Endothelial cell of umbilical vein (primary cell): Measurements from ENCODE around the gene RNF183. TPM values are rescaled to one million over a fixed set of nuclear protein-coding genes. Genes with fewer than 3 reads are reported as not detected.

Experiments
- Bru-seq: library from RNA; stranded (reverse); fragments of 400-500 nt; gene quantifications from one replicate; lab custom pipeline; 2021; lab: Mats Ljungman, UMichigan
- BruChase-seq, 2 experiments: library from RNA; stranded (reverse); fragments of 400-500 nt; gene quantifications; one replicate each; lab custom pipeline; 2021; lab: Mats Ljungman, UMichigan
- BruUV-seq: library from RNA; stranded (reverse); fragments of 400-500 nt; replicated peaks from 2 replicates; lab custom pipeline; 2021; lab: Mats Ljungman, UMichigan
- CTCF ChIA-PET: fragments of 300-600, 350-600 bp; sonication (Branson Sonifier 250); formaldehyde crosslinking; loops from one replicate; lab custom pipeline; 2021; ENCODE audit warnings: antibody characterized with exemption, inconsistent platforms; lab: Charles Lee
- POLR2A ChIA-PET: fragments of 300-600, 350-600 bp; sonication (Branson Sonifier 250); formaldehyde crosslinking; loops from one replicate; lab custom pipeline; 2021; ENCODE audit warnings: antibody characterized with exemption, inconsistent platforms; lab: Charles Lee
- DNase-seq: peaks from one replicate; pipeline ENCODE4 v3.0.0-alpha.2; 2011; ENCODE audit warnings: low read depth, low spot score
- FAIRE-seq: peaks from 2 replicates; lab custom pipeline; 2011; peaks lifted over from hg19 to GRCh38; lab: Jason Lieb, UNC
- H2AFZ ChIP-seq: 2 replicates; pipeline ENCODE4 v1.6.0; 2012; ENCODE audit warnings: low read depth, low read length, control low read depth, inconsistent platforms
- H3K27ac ChIP-seq: 2 replicates; pipeline ENCODE4 v1.5.1; 2011; ENCODE audit warnings: low read depth, mild to moderate bottlenecking, control low read depth, low read length, moderate library complexity; ENCODE audit not compliant: insufficient read depth
- H3K27me3 ChIP-seq, 2 experiments: 2 replicates each; pipeline versions ENCODE4 v1.6.0 to v1.6.1; 2011; ENCODE audit warnings: low read length in 2 of 2, mixed read lengths in 1 of 2; ENCODE audit not compliant: control insufficient read depth in 2 of 2, insufficient read depth in 2 of 2
- H3K36me3 ChIP-seq, 2 experiments: 2 replicates in 1 of 2; 3 replicates in 1 of 2; pipeline ENCODE4 v1.5.1; 2011; ENCODE audit warnings: low read length in 2 of 2, mild to moderate bottlenecking in 1 of 2, moderate library complexity in 1 of 2; ENCODE audit not compliant: control insufficient read depth in 2 of 2, insufficient read depth in 2 of 2; ENCODE audit errors: extremely low read depth in 1 of 2
- H3K4me1 ChIP-seq: 3 replicates; pipeline ENCODE4 v1.5.1; 2011; ENCODE audit warnings: mild to moderate bottlenecking, low read length; ENCODE audit not compliant: control insufficient read depth, insufficient read depth; ENCODE audit errors: extremely low read depth
- H3K4me2 ChIP-seq: 2 replicates; pipeline ENCODE4 v1.6.1; 2011; ENCODE audit warnings: low read length, control low read depth, mixed read lengths; ENCODE audit not compliant: insufficient read depth
- H3K4me3 ChIP-seq, 3 experiments: fragments of 200-600 bp in 1 of 3; sonication (generic), shearing (Covaris generic) in 1 of 3; replicated peaks in 1 of 3; 2 replicates each; pipeline ENCODE4 v1.5.1; 2011 to 2016; ENCODE audit warnings: control low read depth in 3 of 3, low read length in 3 of 3, mild to moderate bottlenecking in 2 of 3, inconsistent platforms in 1 of 3, low read depth in 1 of 3, moderate library complexity in 1 of 3; ENCODE audit not compliant: insufficient read depth in 1 of 3
- H3K79me2 ChIP-seq: 2 replicates; pipeline ENCODE4 v1.6.0; 2012; ENCODE audit warnings: low read length, inconsistent platforms; ENCODE audit not compliant: control insufficient read depth, insufficient read depth
- H3K9ac ChIP-seq: replicated peaks from 2 replicates; pipeline ENCODE3; 2011; ENCODE audit warnings: low read length, control low read depth; ENCODE audit not compliant: insufficient read depth; ENCODE audit errors: extremely low read depth
- H3K9me1 ChIP-seq: replicated peaks from 3 replicates; pipeline ENCODE4 v1.6.0; 2011; ENCODE audit warnings: mild to moderate bottlenecking, low read length; ENCODE audit not compliant: control insufficient read depth, insufficient read depth; ENCODE audit errors: extremely low read depth
- H3K9me3 ChIP-seq: replicated peaks from 2 replicates; pipeline ENCODE4 v1.5.1; 2012; ENCODE audit warnings: low read length, inconsistent platforms; ENCODE audit not compliant: control insufficient read depth, insufficient read depth
- H4K20me1 ChIP-seq: replicated peaks from 2 replicates; pipeline ENCODE3; 2011; ENCODE audit warnings: mild to moderate bottlenecking, low read length; ENCODE audit not compliant: control insufficient read depth, insufficient read depth; ENCODE audit errors: extremely low read depth
- CTCF ChIP-seq, 2 donors: IDR thresholded peaks; 1 replicate in 1 of 2; 2 replicates in 1 of 2; pipeline ENCODE4 v1.5.1; 2011; ENCODE audit warnings: low read length in 2 of 2, mild to moderate bottlenecking in 2 of 2, moderate library complexity in 2 of 2, control low read depth in 1 of 2, inconsistent platforms in 1 of 2, low read depth in 1 of 2; ENCODE audit not compliant: insufficient read depth in 1 of 2; ENCODE audit errors: extremely low read depth in 1 of 2
- EZH2 ChIP-seq: IDR thresholded peaks from 2 replicates; pipeline ENCODE4 v1.6.1; 2012; ENCODE audit warnings: borderline replicate concordance, low read depth, mild to moderate bottlenecking, moderate library complexity, low read length, inconsistent platforms; ENCODE audit not compliant: severe bottlenecking
- FOS ChIP-seq: IDR thresholded peaks from 2 replicates; pipeline ENCODE4 v1.6.1; 2011; ENCODE audit warnings: mild to moderate bottlenecking, low read length, moderate library complexity, borderline replicate concordance; ENCODE audit not compliant: insufficient read depth
- GATA2 ChIP-seq: IDR thresholded peaks from 2 replicates; pipeline ENCODE4 v1.7.0; 2011; ENCODE audit warnings: low read depth, mild to moderate bottlenecking, moderate library complexity, mixed read lengths, low read length; ENCODE audit not compliant: insufficient read length, insufficient read depth
- JUN ChIP-seq: IDR thresholded peaks from 2 replicates; pipeline ENCODE4 v1.6.1; 2011; ENCODE audit warnings: borderline replicate concordance, low read depth; ENCODE audit not compliant: insufficient read length, insufficient read depth
- MAX ChIP-seq: IDR thresholded peaks from 2 replicates; pipeline ENCODE4 v1.6.1; 2011; ENCODE audit not compliant: insufficient read depth, insufficient read length
- MYC ChIP-seq: IDR thresholded peaks from one replicate; pipeline ENCODE4 v1.6.1; 2011; ENCODE audit warnings: mild to moderate bottlenecking, low read depth, low read length
- POLR2A ChIP-seq: IDR thresholded peaks from 2 replicates; pipeline ENCODE4 v1.6.1; 2012; ENCODE audit warnings: low read depth, mild to moderate bottlenecking, control low read depth, low read length
- POLR2AphosphoS5 ChIP-seq: IDR thresholded peaks from 2 replicates; pipeline ENCODE4 v1.6.1; 2012; ENCODE audit warnings: low read depth, mild to moderate bottlenecking, control low read depth, low read length, moderate library complexity; ENCODE audit not compliant: insufficient read depth
- dilution Hi-C: fragments of 300-500 bp; cut with MboI; formaldehyde crosslinking; loops from one replicate; pipeline ENCODE4 v1.15.0; 2019; ENCODE audit warnings: low sequenced_read_pairs; ENCODE audit not compliant: extremely low pct_ligation_motif_present
- intact Hi-C: fragments of 100-400 bp; cut with micrococcal nuclease; formaldehyde crosslinking; loops from one replicate; pipeline ENCODE4 v1.10.0; 2022
- long read RNA-seq: library from polyadenylated mRNA; stranded (forward); transcript quantifications from one replicate; pipeline ENCODE4 v2.0.0, GENCODE V29; 2021
- polyA minus RNA-seq, 3 experiments: library from RNA; depleted of rRNA, polyadenylated mRNA; stranded (reverse); fragments of >200 nt; gene quantifications; 1 replicate in 1 of 3; 2 replicates in 2 of 3; pipeline ENCODE4 v1.2.3, GENCODE V29; 2011
- polyA plus RNA-seq, 4 experiments: library from polyadenylated mRNA; depleted of rRNA in 3 of 4; stranded (reverse) in 3 of 4; unstranded in 1 of 4; fragments of >200 nt; gene quantifications; 2 replicates each; pipeline versions ENCODE4 v1.2.1 to v1.2.3, GENCODE V29; 2011 to 2012; ENCODE audit warnings: missing spikeins in 1 of 4
- total RNA-seq: library from RNA; stranded (reverse); gene quantifications from 2 replicates; pipeline ENCODE4 v1.2.3, GENCODE V29; 2021

Gene RNF183
- not detected in 2 replicates for total RNA-seq
- polyA plus RNA-seq = not detected in 2 replicates
- not detected in 2 replicates for polyA plus RNA-seq (2011; cell fraction: cytosol; rRNA removed)
- polyA plus RNA-seq (2011; cell fraction: nucleus; rRNA removed) = 0.29 and 0.37 TPM in 2 replicates
- not detected in 2 replicates for polyA plus RNA-seq (2012)
- 0.11 TPM in 1 of 2 replicates, not detected in the other for polyA minus RNA-seq
- polyA minus RNA-seq (2011; cell fraction: cytosol; rRNA and poly(A)+ RNA removed) = not detected
- polyA minus RNA-seq (2011; cell fraction: nucleus; rRNA and poly(A)+ RNA removed) = not detected in 2 replicates
- Bru-seq, nascent RNA = percentile 10 among the genes with signal in this experiment
- BruChase-seq, experiment 1, labeled RNA remaining after a 6-hour chase = not detected
- not detected for BruChase-seq, experiment 2, labeled RNA remaining after a 2-hour chase
- long read RNA-seq = 0 reads

- no peak within 1 kb of the TSS for H3K4me2 ChIP-seq
- H3K27me3 ChIP-seq = peaks cover 3 to 8% of the 10 kb centered on the region in 2 experiments
- H3K36me3 ChIP-seq = no peaks in the 10 kb centered on the region
- TF ChIP-seq MYC (no peak), EZH2 (no peak), CTCF (IDR thresholded peaks at IDR 0.05; ENCODE audit: extremely low read depth in 1 of 2, insufficient read depth in 1 of 2, low read depth in 1 of 2, low read length in 2 of 2) (no peak), MAX (no peak), POLR2A (no peak), POLR2AphosphoS5 (no peak), GATA2 (no peak), FOS (no peak), JUN (no peak)
- CTCF ChIA-PET = no interaction called here
- POLR2A ChIA-PET = no interaction called here
- DNase-seq = no peak
- H3K4me3 ChIP-seq = no peak within 1 kb of the TSS
- no peak within 1 kb of the TSS for H3K9ac ChIP-seq
- H3K27ac ChIP-seq = no peak within 1 kb of the TSS
- no peaks in the 10 kb centered on the region for H3K9me1 ChIP-seq
- dilution Hi-C loops = no loop called here
- H3K4me1 ChIP-seq = peaks cover 3% of the 10 kb centered on the region
- no TSS peak for BruUV-seq
- H4K20me1 ChIP-seq = no peaks in the 10 kb centered on the region
- H3K79me2 ChIP-seq = no peaks in the 10 kb centered on the region
- no peaks in the 10 kb centered on the region for H3K9me3 ChIP-seq
- no peak within 1 kb of the TSS for H2AFZ ChIP-seq
- no peak for FAIRE-seq
- intact Hi-C loops = no loop called here
Observed at GRCh38 chr9:113302792-113303418, at the start of gene RNF183. Gene RNF183 (minus strand): TSS chr9:113303376. CDS start chr9:113298184, 5,192 bp downstream.
